Suprapubic skin (tissue), 4 donors: ENCODE measurements around the gene CTNNA3. TPM values are rescaled to one million over a fixed set of nuclear protein-coding genes. Genes with fewer than 3 reads are reported as not detected.

Experiments used
- DNase-seq, 2 donors: peaks; one replicate each; pipeline ENCODE4 v3.0.0-alpha.2; 2019; ENCODE audit warnings: low spot score in 2 of 2
- H3K27ac ChIP-seq: fragments of 200-600 bp; sonication (generic); one replicate; pipeline ENCODE4 v1.5.1; 2019
- H3K27me3 ChIP-seq: fragments of 200-600 bp; sonication (generic); one replicate; pipeline ENCODE4 v1.5.1; 2019
- H3K36me3 ChIP-seq: fragments of 200-600 bp; sonication (generic); one replicate; pipeline ENCODE4 v1.5.1; 2019
- H3K4me1 ChIP-seq: fragments of 200-600 bp; sonication (generic); one replicate; pipeline ENCODE4 v1.5.1; 2019
- H3K4me3 ChIP-seq: fragments of 200-600 bp; sonication (generic); one replicate; pipeline ENCODE4 v1.5.1; 2019; ENCODE audit warnings: mild to moderate bottlenecking
- H3K9me3 ChIP-seq: fragments of 200-600 bp; sonication (generic); one replicate; pipeline ENCODE4 v1.5.1; 2019
- CTCF ChIP-seq, 2 donors: fragments of 200-600 bp in 1 of 2; fragments of 450-650 bp in 1 of 2; sonication (generic) in 1 of 2; IDR thresholded peaks; one replicate each; pipeline ENCODE4 v1.5.1; 2016 to 2019; ENCODE audit warnings: antibody characterized with exemption in 2 of 2, mild to moderate bottlenecking in 1 of 2, moderate library complexity in 1 of 2
- EP300 ChIP-seq: sonication (generic); formaldehyde crosslinking; IDR thresholded peaks from one replicate; pipeline ENCODE4 v1.6.1; 2017; ENCODE audit warnings: antibody characterized with exemption
- POLR2A ChIP-seq, 2 donors: fragments of 450-650 bp; IDR thresholded peaks; one replicate each; pipeline ENCODE4 v1.6.1; 2017; ENCODE audit warnings: antibody characterized with exemption in 2 of 2, mild to moderate bottlenecking in 2 of 2, moderate library complexity in 2 of 2
- POLR2AphosphoS5 ChIP-seq, 3 donors: sonication (generic); formaldehyde crosslinking; IDR thresholded peaks; one replicate each; pipeline ENCODE4 v1.6.1; 2017; ENCODE audit warnings: antibody characterized with exemption in 3 of 3
- WGBS: methylation state at CpG from one replicate; pipeline ENCODE4 v1.1.5; 2018; 5-methylcytosine and 5-hydroxymethylcytosine counted together
- total RNA-seq, 4 donors: library from RNA; depleted of rRNA; stranded (reverse); fragments of >200 nt; gene quantifications; one replicate each; pipeline ENCODE4 v1.1.0, GENCODE V29; 2016

Gene CTNNA3
- total RNA-seq, 4 donors from 2014 or later: 0.08 to 0.29 (median 0.21) TPM

DNA sequence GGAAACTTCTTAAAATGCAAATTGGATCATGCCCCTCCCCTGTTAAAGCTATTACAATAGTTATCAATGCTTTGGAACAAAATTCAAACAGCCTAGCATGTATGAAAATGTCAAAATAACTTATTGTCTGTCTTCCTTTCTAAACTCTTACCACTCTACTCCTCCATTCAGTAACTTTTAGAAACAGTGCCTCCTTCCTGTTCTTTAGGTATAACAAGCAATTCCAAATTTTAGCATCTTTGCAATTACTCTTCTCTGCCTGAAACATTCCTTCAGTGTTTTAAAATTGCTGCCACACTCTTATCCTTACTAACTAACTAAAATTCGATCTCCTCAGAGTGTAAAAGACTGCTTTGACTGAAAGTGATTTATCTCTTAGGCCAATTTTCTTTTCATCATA lies 1430.6 kb downstream of the CTNNA3 start:
- Histone ChIP-seq H3K27me3 (no peaks in the 10 kb centered on the region), H3K9me3 (no peaks in the 10 kb centered on the region), H3K4me1 (no peaks in the 10 kb centered on the region), H3K27ac (no peak overlapping the region), H3K36me3 (no peaks in the 10 kb centered on the region), H3K4me3 (no peak overlapping the region)
- TF ChIP-seq CTCF (IDR thresholded peaks at IDR 0.05) (no peak), EP300 (no peak), POLR2AphosphoS5 (IDR thresholded peaks at IDR 0.05) (no peak), POLR2A (IDR thresholded peaks at IDR 0.05) (no peak)
- DNase-seq: no peak
- 51% methylated on average over 1 of the region's 1 CpG for WGBS

GRCh38 chr10:66259836-66260235 lies 1436.2 kb downstream of the CTNNA3 start:
- Histone ChIP-seq H3K27me3 (no peaks in the 10 kb centered on the region), H3K4me1 (no peaks in the 10 kb centered on the region), H3K4me3 (no peak overlapping the region), H3K36me3 (no peaks in the 10 kb centered on the region), H3K27ac (no peak overlapping the region), H3K9me3 (no peaks in the 10 kb centered on the region)
- 82% methylated on average over 2 of the region's 2 CpGs for WGBS
- no peak for DNase-seq
- TF ChIP-seq CTCF (IDR thresholded peaks at IDR 0.05) (no peak), EP300 (no peak), POLR2AphosphoS5 (IDR thresholded peaks at IDR 0.05) (no peak), POLR2A (IDR thresholded peaks at IDR 0.05) (no peak)

DNA sequence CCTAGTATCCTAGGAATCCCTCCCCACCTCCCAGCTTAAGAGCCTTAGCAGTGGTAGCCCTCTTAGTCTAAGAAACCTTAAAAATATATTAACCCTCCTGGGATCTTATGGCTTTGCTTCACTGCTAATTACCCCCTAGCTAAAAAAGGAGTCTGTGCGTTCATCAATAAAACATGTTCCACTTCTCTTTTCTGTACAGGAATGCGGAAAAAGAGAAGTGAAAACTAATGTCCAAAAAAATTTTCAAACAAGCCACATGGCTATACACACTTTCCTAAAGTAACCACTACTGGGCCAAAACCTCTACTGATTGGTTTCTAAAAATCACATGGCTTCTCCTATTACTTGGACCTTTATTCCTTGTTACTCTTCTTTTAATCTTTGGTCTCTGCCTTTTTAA lies 1437.3 kb downstream of the CTNNA3 start:
- no peaks in the 10 kb centered on the region for H3K27me3 ChIP-seq
- no peaks in the 10 kb centered on the region for H3K9me3 ChIP-seq
- no peak for TF ChIP-seq EP300
- TF ChIP-seq POLR2AphosphoS5 (IDR thresholded peaks at IDR 0.05): no peak
- TF ChIP-seq CTCF (IDR thresholded peaks at IDR 0.05): no peak
- no peak for TF ChIP-seq POLR2A (IDR thresholded peaks at IDR 0.05)
- no peaks in the 10 kb centered on the region for H3K36me3 ChIP-seq
- no peak for DNase-seq
- H3K4me1 ChIP-seq: no peaks in the 10 kb centered on the region
- WGBS: 89% methylated on average over 2 of the region's 2 CpGs
- no peak overlapping the region for H3K27ac ChIP-seq
- no peak overlapping the region for H3K4me3 ChIP-seq

DNA sequence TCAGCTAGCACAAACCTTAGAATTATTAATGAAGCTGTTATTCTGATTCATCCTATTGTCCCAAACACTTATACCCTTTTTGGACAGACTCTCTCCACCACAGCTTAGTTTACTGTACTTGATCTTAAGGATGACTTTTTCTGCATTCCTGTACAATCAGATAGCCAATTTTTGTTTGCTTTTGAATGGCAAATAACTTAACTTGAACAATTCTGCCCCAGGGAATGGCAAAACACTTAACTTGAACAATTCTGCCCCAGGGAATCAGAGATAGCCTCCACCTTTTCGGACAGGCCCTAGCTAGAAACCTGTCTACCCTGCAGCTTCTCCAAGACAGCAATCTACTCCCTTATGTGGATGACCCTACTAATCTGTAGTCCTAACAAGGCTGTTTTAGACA lies 1438.2 kb downstream of the CTNNA3 start:
- TF ChIP-seq POLR2AphosphoS5 (IDR thresholded peaks at IDR 0.05): no peak
- H3K27me3 ChIP-seq: no peaks in the 10 kb centered on the region
- H3K4me1 ChIP-seq: no peaks in the 10 kb centered on the region
- no peak overlapping the region for H3K27ac ChIP-seq
- no peak for DNase-seq
- 63% methylated on average over 1 of the region's 1 CpG for WGBS
- H3K4me3 ChIP-seq: no peak overlapping the region
- no peaks in the 10 kb centered on the region for H3K9me3 ChIP-seq
- H3K36me3 ChIP-seq: no peaks in the 10 kb centered on the region

- no peaks in the 10 kb centered on the region for H3K9me3 ChIP-seq
- H3K27ac ChIP-seq: no peak overlapping the region
- no peak for TF ChIP-seq CTCF (IDR thresholded peaks at IDR 0.05)
- no peak for TF ChIP-seq EP300
- TF ChIP-seq POLR2A (IDR thresholded peaks at IDR 0.05): no peak
- no peak for TF ChIP-seq POLR2AphosphoS5 (IDR thresholded peaks at IDR 0.05)
- H3K4me3 ChIP-seq: no peak overlapping the region
- no peaks in the 10 kb centered on the region for H3K4me1 ChIP-seq
- H3K36me3 ChIP-seq: no peaks in the 10 kb centered on the region
- DNase-seq: no peak
- H3K27me3 ChIP-seq: no peaks in the 10 kb centered on the region
Measured at GRCh38 chr10:66252986-66253385, 1443.0 kb downstream of the CTNNA3 start.

- DNase-seq: no peak
- Histone ChIP-seq H3K27ac (no peak overlapping the region), H3K9me3 (no peaks in the 10 kb centered on the region), H3K27me3 (no peaks in the 10 kb centered on the region), H3K4me3 (no peak overlapping the region), H3K36me3 (no peaks in the 10 kb centered on the region), H3K4me1 (no peaks in the 10 kb centered on the region)
- no CpG with 5 or more reads among the region's 1 CpG for WGBS
- TF ChIP-seq POLR2A (IDR thresholded peaks at IDR 0.05) (no peak), EP300 (no peak), POLR2AphosphoS5 (IDR thresholded peaks at IDR 0.05) (no peak), CTCF (IDR thresholded peaks at IDR 0.05) (no peak)
Measured at GRCh38 chr10:66246177-66246576, 1449.8 kb downstream of the CTNNA3 start.
